Nephron progenitor cell (in vitro differentiated cells): ENCODE data around the gene SLC38A1.
"Not testable (repeated sequence)": the region's sequence is repeated elsewhere in the genome, so short reads cannot be mapped to it uniquely, and the experiment has no call there.

Source experiments
- DNase-seq: peaks from one replicate; pipeline ENCODE4 v3.0.0; 2021
- H3K27ac Mint-ChIP-seq: 2 replicates; pipeline ENCODE4 v1.8.0; 2021; ENCODE audit warnings: mild to moderate bottlenecking, moderate library complexity, mixed read lengths
- H3K27me3 Mint-ChIP-seq: 2 replicates; pipeline ENCODE4 v1.8.0; 2021; ENCODE audit warnings: mild to moderate bottlenecking, low read depth, mixed read lengths; ENCODE audit not compliant: poor library complexity
- H3K36me3 Mint-ChIP-seq: 2 replicates; pipeline ENCODE4 v1.8.0; 2021; ENCODE audit warnings: low read depth, mixed read lengths
- H3K4me1 Mint-ChIP-seq: 2 replicates; pipeline ENCODE4 v1.8.0; 2021; ENCODE audit warnings: mixed read lengths
- H3K4me3 Mint-ChIP-seq: 2 replicates; pipeline ENCODE4 v1.8.0; 2021; ENCODE audit warnings: mild to moderate bottlenecking, moderate library complexity, mixed read lengths
- H3K9me3 Mint-ChIP-seq: 2 replicates; pipeline ENCODE4 v1.8.0; 2021; ENCODE audit warnings: mild to moderate bottlenecking, moderate library complexity, mixed read lengths
- CTCF ChIP-seq: fragments of 200-600 bp; sonication (generic); IDR thresholded peaks from 2 replicates; pipeline ENCODE4 v1.5.0; 2021; ENCODE audit warnings: antibody characterized with exemption

Gene SLC38A1

GRCh38 chr12:46206471-46206870 is 62.4 kb downstream of the SLC38A1 start:
- Mint-ChIP-seq H3K4me1 (peaks cover 4% of the 10 kb centered on the region), H3K27ac (no peak overlapping the region), H3K36me3 (peaks cover 80% of the 10 kb centered on the region), H3K27me3 (no peaks in the 10 kb centered on the region), H3K4me3 (no peak overlapping the region), H3K9me3 (no peaks in the 10 kb centered on the region)
- DNase-seq, result no peak
- no peak for TF ChIP-seq CTCF

- Mint-ChIP-seq H3K4me3 (no peak overlapping the region), H3K27me3 (no peaks in the 10 kb centered on the region), H3K27ac (no peak overlapping the region), H3K4me1 (no peaks in the 10 kb centered on the region), H3K9me3 (no peaks in the 10 kb centered on the region), H3K36me3 (peaks cover 80% of the 10 kb centered on the region)
- DNase-seq, result no peak
- no peak for TF ChIP-seq CTCF
Measured at GRCh38 chr12:46205294-46205693, 63.5 kb downstream of the SLC38A1 start.

GRCh38 chr12:46201284-46201789 is 67.5 kb downstream of the SLC38A1 start:
- no peak for TF ChIP-seq CTCF
- Mint-ChIP-seq H3K27me3 (no peaks in the 10 kb centered on the region), H3K27ac (peak overlapping the region; percentile 66), H3K4me1 (no peaks in the 10 kb centered on the region), H3K36me3 (peaks cover 96% of the 10 kb centered on the region), H3K9me3 (peaks cover 33% of the 10 kb centered on the region), H3K4me3 (no peak overlapping the region)
- no peak for DNase-seq

DNA sequence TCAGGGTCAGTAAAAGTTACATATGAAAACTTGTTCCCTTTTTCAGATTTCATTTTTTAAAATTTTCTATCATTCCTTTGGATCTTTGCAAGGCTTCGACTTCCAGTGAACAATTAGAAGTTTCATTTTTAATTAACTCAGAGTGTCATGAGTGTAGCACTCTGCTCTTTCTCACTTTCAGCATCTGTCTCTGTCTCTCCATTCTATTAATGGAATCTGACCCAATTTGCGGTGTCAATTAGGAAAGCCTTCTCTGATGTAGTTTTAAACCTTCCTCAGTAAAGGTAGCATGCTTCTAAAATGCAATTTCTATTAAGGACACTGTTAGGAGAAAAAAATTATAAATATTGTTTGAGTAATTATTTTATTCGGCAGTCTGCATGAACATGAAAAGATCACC is 68.3 kb downstream of the SLC38A1 start:
- no peaks in the 10 kb centered on the region for H3K27me3 Mint-ChIP-seq
- H3K4me1 Mint-ChIP-seq, result no peaks in the 10 kb centered on the region
- DNase-seq, result no peak
- H3K9me3 Mint-ChIP-seq, result peaks cover 41% of the 10 kb centered on the region
- peaks cover 96% of the 10 kb centered on the region for H3K36me3 Mint-ChIP-seq
- no peak for TF ChIP-seq CTCF
- no peak overlapping the region for H3K4me3 Mint-ChIP-seq
- no peak overlapping the region for H3K27ac Mint-ChIP-seq

GRCh38 chr12:46198913-46199312 is 69.9 kb downstream of the SLC38A1 start:
- DNase-seq, result no peak
- Mint-ChIP-seq H3K27ac (no peak overlapping the region), H3K27me3 (no peaks in the 10 kb centered on the region), H3K9me3 (peaks cover 58% of the 10 kb centered on the region), H3K4me1 (no peaks in the 10 kb centered on the region), H3K4me3 (no peak overlapping the region), H3K36me3 (peaks cover 100% of the 10 kb centered on the region)
- TF ChIP-seq CTCF, result no peak

DNA sequence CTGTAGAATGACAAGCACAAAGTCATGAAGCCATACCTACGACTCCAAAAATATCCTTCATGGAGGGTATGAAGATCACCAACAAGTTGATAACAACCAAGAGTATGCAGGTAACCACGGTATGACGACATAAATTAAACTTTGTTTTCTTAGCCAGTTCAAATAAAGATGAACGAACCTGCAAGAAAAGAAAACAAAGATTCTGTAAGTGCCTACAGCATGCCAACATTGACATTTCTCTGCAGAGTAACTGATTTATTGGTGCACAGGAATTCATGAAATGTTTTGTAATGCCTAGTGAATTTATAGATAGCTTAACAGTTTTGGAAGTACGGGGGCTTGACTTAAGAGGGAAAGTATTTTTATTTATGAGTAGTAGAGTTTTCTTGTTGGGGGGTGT is 71.0 kb downstream of the SLC38A1 start:
- DNase-seq, result no peak
- H3K9me3 Mint-ChIP-seq, result peaks cover 68% of the 10 kb centered on the region
- H3K27ac Mint-ChIP-seq, result no peak overlapping the region
- peaks cover 100% of the 10 kb centered on the region for H3K36me3 Mint-ChIP-seq
- H3K4me3 Mint-ChIP-seq, result no peak overlapping the region
- H3K27me3 Mint-ChIP-seq, result no peaks in the 10 kb centered on the region
- no peaks in the 10 kb centered on the region for H3K4me1 Mint-ChIP-seq
- TF ChIP-seq CTCF, result no peak

DNA sequence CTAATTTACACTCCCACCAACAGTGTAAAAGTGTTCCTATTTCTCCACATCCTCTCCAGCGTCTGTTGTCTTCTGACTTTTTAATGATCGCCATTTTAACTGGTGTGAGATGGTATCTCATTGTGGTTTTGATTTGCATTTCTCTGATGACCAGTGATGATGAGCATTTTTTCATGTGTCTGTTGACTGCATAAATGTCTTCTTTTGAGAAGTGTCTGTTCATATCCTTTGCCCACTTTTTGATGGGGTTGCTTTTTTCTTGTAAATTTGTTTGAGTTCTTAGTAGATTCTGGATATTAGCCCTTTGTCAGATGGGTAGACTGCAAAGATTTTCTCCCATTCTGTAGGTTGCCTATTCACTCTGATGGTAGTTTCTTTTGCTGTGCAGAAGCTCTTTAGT is 78.3 kb downstream of the SLC38A1 start:
- peaks cover 52% of the 10 kb centered on the region for H3K9me3 Mint-ChIP-seq
- not testable (repeated sequence) for H3K4me1 Mint-ChIP-seq, H3K27ac Mint-ChIP-seq, DNase-seq, H3K27me3 Mint-ChIP-seq, H3K4me3 Mint-ChIP-seq
- H3K36me3 Mint-ChIP-seq, result peaks cover 87% of the 10 kb centered on the region
